GM19468 (cell line): ENCODE results near the gene ABTB1.

Experiments used
- ATAC-seq: cut with Tn5 transposase; IDR thresholded peaks from one replicate; pipeline ENCODE4 v1.9.1; 2021; ENCODE audit warnings: mild to moderate bottlenecking, moderate library complexity, moderate number of reproducible peaks; ENCODE audit not compliant: unreplicated experiment; ENCODE audit errors: extremely low read depth

ABTB1 gene

DNA sequence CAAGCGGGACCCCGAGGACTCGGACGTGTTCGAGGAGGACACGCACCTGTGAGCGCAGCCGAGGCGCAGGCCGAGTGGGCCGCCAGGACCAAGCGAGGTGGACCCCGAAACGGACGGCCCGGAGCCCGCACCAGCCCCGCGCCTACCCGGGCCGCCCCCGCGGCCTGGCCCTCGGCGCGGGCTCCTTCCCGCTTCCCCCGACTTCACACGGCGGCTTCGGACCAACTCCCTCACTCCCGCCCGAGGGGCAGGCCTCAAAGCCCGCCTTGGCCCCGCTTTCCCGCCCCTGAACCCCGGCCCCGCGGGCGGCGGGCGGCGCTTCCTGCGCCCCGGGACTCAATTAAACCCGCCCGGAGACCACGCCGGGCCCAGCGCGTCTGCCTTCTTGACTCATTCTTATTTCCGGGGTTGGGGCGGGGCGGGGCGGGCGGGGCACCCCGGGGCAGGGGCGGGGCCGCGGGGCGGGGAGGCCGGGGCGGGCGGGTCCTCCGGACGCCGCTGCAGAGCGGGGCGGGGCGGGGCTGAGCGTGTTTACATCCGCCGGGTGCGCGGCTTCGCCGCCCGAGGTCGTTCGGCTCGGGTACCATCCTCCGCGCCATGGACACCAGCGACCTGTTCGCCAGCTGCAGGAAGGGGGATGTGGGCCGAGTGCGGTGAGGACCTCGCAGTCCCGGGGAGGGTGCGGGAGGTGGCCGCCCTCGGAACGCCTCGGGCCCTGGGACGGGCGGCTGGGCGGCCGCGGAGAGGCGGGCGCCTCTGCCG is at the start of gene ABTB1:
TSS of gene ABTB1 (plus strand) at position 524 of the 762 bp plus-strand sequence. CDS start at position 598, 74 bp downstream.
- peak; percentile 22 for ATAC-seq

GRCh38 chr3:127624063-127624462 is 48.7 kb upstream of the ABTB1 start:
- ATAC-seq: no peak

DNA sequence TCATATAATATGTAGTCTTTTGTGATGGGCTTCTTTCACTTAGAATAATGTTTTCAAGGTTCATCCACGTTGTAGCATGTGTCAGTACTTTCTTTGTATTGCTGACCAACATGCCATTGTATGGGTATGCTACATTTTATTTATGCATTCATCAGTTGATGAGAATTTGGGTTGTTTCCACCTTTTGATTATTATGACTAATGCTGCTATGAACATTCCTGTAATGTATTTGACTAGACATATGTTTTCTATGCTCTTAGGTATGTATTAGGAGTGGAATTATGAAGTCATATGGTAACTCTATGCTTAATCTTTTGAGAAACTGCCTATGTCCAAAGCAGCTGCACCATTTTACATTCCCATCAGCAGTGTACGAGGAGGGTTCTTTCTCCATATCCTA is 46.9 kb upstream of the ABTB1 start:
- ATAC-seq: no peak

DNA sequence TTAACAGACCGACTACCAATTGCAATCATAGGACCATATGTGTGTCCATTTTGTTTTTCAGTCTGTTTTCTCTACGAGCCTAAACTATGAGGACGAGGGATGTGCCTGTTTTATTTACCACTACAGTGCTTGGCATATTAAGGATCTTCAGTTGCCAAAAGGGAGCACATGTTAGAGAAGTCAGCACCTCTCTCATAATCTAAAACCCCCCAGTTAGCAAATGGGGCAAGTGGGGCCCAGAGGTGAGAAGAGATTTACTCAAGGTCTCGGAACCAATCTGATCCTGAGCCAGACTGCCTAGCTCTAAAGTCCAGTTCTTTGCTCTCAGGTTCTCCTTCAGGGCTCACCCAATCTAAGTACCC is 44.3 kb upstream of the ABTB1 start:
- no peak for ATAC-seq

GRCh38 chr3:127628788-127629466 is 43.8 kb upstream of the ABTB1 start, which contains the start of gene PODXL2:
PODXL2 (plus strand) TSS chr3:127629185; CDS start chr3:127629220, 35 bp downstream.
- ATAC-seq: no peak

GRCh38 chr3:127629467-127630403 is 43.0 kb upstream of the ABTB1 start:
- ATAC-seq: no peak

DNA sequence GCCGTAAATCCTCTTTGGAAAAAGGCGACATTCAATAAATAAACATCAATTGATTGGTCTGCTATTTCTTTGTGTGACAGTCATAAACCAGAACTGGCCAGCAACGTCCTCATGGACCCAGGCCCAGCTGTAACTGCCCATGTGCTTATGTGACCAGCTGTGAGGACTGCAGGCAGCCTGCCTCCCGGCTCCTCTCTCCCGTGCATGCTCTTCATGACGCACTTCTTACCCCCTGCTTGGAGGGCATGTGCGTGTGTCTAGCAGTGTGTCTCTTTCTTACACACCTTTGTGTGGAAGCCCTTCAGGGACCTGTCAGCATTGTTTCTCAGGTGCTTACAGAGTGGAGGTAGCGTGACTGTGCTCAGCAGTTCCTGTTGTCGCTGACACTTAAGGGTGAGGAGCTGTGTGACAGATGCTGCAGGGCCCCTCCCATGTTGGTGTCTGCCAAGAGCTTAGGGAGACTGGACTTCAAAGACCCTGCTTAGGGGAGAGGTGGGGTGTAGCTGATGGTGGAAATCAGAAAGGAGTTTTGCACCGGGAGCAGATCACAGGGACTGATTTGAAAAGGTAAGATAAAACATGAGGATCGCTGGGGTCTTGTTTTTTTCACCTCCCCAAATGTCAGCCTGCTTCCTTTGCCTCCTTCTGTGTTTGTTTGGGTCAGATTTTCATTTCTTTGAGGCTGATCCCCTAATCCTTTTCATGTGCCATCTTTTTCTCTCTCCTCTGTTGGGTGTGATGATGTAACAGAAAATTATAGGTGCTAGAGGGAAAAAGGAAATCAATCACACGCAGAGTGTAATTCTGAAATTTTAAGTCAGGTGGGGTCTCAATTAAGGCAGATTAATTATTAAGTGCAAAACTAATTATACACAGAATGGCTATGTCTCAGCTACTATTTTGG is 41.7 kb upstream of the ABTB1 start:
- ATAC-seq: no peak

DNA sequence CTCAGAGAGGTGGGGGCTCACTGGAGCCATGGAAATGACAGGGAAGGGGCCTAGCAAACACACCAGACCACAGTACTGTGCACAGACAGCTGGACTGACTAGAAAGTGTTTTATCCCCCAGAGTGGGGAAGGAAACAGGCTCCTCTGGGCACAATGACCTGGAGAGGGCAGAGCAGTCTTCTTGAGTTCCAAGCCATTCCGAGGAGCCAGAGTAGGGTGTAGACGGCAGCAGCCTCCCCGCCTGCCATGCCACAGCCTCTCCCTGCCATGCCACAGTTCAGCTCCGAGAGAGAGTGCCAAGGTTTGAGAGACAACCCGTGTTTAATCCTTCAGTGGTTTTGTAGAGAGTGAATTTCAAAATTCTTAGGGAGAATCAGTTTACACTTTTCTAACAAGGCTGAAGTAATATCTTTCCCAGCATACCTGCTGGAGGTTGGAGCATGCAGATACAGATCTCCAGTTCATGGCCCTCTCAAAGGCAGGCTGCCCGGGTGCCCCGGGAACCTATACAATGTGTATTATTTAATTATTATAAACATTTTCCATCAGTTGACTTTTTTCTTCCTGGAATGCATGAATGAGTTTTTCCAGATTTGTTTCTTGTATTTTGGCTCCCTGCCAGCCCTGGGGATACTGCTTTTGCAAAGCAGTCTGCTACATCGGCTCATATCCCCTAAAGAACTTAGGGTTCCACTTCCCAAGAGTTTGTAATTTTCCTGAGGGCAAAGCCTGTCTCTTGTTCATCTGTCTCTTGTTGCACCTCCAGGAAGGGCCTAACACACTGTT is 40.5 kb upstream of the ABTB1 start:
- ATAC-seq: no peak

DNA sequence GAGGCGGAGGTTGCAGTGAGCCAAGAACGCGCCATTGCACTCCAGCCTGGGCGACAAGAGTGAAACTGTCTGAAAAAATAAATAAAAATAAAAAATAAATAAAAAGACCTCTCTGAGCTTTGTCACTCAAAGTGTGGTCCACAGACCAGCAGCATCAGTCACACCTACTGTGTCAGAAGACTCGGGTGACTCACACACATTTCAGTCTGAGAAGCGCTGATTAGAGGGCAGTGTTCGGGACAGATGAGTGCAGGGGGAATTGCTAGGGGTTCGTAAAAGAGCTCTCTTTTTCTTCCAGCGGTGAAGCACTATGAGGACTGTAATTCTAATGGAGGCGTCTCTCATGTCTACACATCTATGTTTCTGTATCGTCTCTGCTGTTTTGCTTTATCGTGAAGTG is 38.1 kb upstream of the ABTB1 start:
- no peak for ATAC-seq

GRCh38 chr3:127637546-127637945 is 35.2 kb upstream of the ABTB1 start:
- no peak for ATAC-seq

GRCh38 chr3:127637971-127638370 is 34.8 kb upstream of the ABTB1 start:
- ATAC-seq: no peak

DNA sequence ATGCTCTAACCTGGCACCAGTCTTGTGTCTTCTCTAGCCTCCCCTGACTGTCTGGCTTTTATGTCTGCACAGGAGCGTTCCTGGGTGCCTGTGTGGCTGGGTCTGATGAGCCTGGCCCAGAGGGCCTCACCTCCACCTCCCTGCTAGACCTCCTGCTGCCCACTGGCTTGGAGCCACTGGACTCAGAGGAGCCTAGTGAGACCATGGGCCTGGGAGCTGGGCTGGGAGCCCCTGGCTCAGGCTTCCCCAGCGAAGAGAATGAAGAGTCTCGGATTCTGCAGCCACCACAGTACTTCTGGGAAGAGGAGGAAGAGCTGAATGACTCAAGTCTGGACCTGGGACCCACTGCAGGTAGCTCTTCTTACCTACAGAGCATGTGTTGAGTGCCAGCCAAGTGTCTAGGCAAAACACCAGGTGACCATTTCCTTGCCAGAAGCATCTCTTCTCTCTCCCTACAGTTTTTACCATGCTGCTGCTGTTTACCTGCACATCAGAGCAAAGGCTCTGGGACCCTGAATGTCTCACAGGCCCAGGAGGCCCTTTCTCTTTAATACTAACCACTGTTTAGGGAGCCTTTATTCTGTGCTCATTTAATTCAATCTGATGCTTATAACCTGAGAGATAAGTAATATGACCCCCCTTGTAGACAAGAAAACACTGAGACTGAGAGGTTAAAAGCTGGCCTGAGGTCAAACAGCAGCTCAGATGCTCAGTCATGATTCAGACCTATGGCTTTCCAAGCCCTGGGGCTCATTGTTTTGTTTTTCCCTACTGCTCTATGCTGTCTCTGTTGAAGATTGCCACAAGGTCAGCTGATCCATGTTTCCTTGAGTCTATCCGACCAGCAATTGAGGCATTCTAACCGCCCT is 33.3 kb upstream of the ABTB1 start:
- ATAC-seq: no peak

GRCh38 chr3:127640042-127640355 is 32.8 kb upstream of the ABTB1 start:
- ATAC-seq: no peak

DNA sequence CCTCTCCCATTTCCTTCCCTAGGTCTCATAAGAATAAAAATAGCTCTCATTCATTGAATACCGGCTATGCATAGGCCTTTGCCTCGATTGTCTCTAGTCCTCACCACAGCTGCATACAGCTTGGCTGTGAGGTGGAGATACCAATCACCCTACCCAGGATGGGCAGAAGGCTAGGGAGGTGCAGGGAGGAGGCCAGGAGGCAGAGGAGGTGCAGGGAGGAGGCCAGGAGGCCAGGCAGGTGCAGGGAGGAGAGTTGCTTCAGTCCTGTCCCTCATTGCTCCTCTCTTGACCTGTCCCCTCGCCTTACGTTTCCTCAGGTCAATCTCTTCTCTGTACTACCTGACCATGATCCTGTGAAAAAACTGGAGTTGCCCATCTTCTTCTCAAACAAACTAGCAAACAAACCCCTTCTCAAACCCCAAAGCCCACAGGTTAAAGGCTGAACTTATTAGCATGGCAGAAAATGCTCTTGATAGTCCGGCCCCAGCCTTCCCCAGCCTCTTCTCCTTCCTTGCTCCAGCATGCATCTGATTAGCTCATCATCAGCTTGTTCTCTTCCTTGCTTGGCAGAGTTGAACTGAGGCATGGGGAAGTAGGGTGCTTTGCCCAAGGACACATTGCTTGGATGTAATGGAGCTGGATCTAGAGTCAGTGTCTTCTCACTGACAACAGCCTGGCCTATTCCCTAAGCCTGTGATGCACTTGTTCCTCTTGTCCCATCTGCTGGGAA is 27.9 kb upstream of the ABTB1 start:
- no peak for ATAC-seq

- ATAC-seq: no peak
Measured at GRCh38 chr3:127645371-127646015, 27.3 kb upstream of the ABTB1 start.

DNA sequence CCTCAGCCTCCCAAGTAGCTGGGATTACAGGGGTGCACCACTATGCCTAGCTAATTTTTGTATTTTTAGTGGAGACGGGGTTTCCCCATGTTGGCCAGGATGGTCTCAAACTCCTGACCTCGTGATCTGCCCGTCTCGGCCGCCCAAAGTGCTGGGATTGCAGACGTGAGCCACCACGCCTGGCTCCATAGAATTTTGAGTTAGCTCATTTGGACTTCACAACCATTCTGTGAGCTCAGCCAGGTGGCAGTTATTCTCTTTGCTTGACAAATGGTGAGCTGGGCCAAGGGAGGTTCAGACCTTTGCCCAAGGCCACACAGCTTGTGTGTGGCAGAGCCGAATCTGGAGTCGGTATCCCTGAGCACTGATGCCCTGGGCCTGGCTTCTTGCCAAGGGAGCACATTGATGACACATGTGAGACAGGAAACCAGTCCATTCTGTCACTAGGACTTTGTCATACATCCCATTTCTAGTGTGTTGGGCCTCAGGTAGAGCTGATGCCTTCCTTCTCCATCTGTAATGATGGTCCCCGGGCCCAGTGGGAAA is 26.2 kb upstream of the ABTB1 start:
- no peak for ATAC-seq
